ENCODE data around the gene MYOC. TPM values are rescaled to one million over a fixed set of nuclear protein-coding genes. Genes with fewer than 3 reads are reported as not detected.
"Not testable (repeated sequence)": the region's sequence is repeated elsewhere in the genome, so short reads cannot be mapped to it uniquely, and the experiment has no call there.

Gene MYOC
- total and polyA plus RNA-seq, 2 experiments from 2014 or later, result not detected

- no peak for DNase-seq (ENCODE audit: low spot score)
- no peaks in the 10 kb centered on the region for H3K4me1 ChIP-seq (ENCODE audit: insufficient read depth)
- no peaks in the 10 kb centered on the region for H3K79me2 ChIP-seq
- TF ChIP-seq CTCF (IDR thresholded peaks at IDR 0.05; ENCODE audit: poor library complexity), result no peak
- no peak for TF ChIP-seq EZH2phosphoT487 (IDR thresholded peaks at IDR 0.05; ENCODE audit: low read depth, severe bottlenecking, unreplicated experiment)
- TF ChIP-seq EZH2 (IDR thresholded peaks at IDR 0.05; ENCODE audit: borderline replicate concordance), result no peak
- H3K27ac ChIP-seq, result no peak overlapping the region
- no peak overlapping the region for H2AFZ ChIP-seq
- no peak overlapping the region for H3K4me3 ChIP-seq
- no peak overlapping the region for H3K4me2 ChIP-seq
- H3K36me3 ChIP-seq (replicated peaks; ENCODE audit: insufficient read depth, low read depth), result no peaks in the 10 kb centered on the region
- no peaks in the 10 kb centered on the region for H3K9me3 ChIP-seq (ENCODE audit: low read depth)
- H4K20me1 ChIP-seq (ENCODE audit: insufficient read depth, poor library complexity, severe bottlenecking), result no peaks in the 10 kb centered on the region
- no peaks in the 10 kb centered on the region for H3K27me3 ChIP-seq
- WGBS (ENCODE audit: low lambda C conversion rate, missing lambda C conversion rate), result 78% methylated on average over 9 of the region's 9 CpGs
- no peaks in the 10 kb centered on the region for H3K9me2 ChIP-seq (replicated peaks; ENCODE audit: insufficient read depth)
Measured at GRCh38 chr1:171623651-171624331, 28.7 kb downstream of the MYOC start.

GRCh38 chr1:171622152-171622462 is 30.4 kb downstream of the MYOC start, which contains the start of gene MYOCOS:
TSS of gene MYOCOS (plus strand) at chr1:171622243. CDS start at chr1:171623884, 1,641 bp downstream.
- no peaks in the 10 kb centered on the region for H3K9me3 ChIP-seq (ENCODE audit: low read depth)

GRCh38 chr1:171616586-171616985 is 35.9 kb downstream of the MYOC start:
- TF ChIP-seq CTCF (IDR thresholded peaks at IDR 0.05; ENCODE audit: poor library complexity) (no peak), EZH2phosphoT487 (IDR thresholded peaks at IDR 0.05; ENCODE audit: low read depth, severe bottlenecking, unreplicated experiment) (no peak), EZH2 (IDR thresholded peaks at IDR 0.05; ENCODE audit: borderline replicate concordance) (no peak)
- Histone ChIP-seq H3K9me3 (ENCODE audit: low read depth) (no peaks in the 10 kb centered on the region), H3K79me2 (no peaks in the 10 kb centered on the region), H3K4me1 (ENCODE audit: insufficient read depth) (no peaks in the 10 kb centered on the region), H3K27me3 (no peaks in the 10 kb centered on the region), H3K4me3 (no peak overlapping the region), H3K4me2 (no peak overlapping the region), H3K36me3 (replicated peaks; ENCODE audit: insufficient read depth, low read depth) (no peaks in the 10 kb centered on the region), H2AFZ (no peak overlapping the region), H4K20me1 (ENCODE audit: insufficient read depth, poor library complexity, severe bottlenecking) (no peaks in the 10 kb centered on the region), H3K9me2 (replicated peaks; ENCODE audit: insufficient read depth) (no peaks in the 10 kb centered on the region), H3K27ac (no peak overlapping the region)
- 90% methylated on average over 2 of the region's 2 CpGs for WGBS (ENCODE audit: low lambda C conversion rate, missing lambda C conversion rate)
- no peak for DNase-seq (ENCODE audit: low spot score)

More at GRCh38 chr1:171622152-171622462, 30.4 kb downstream of the MYOC start, which contains the start of gene MYOCOS:
- no peak for TF ChIP-seq EZH2 (IDR thresholded peaks at IDR 0.05; ENCODE audit: borderline replicate concordance)
- TF ChIP-seq EZH2phosphoT487 (IDR thresholded peaks at IDR 0.05; ENCODE audit: low read depth, severe bottlenecking, unreplicated experiment), result no peak
- TF ChIP-seq CTCF (IDR thresholded peaks at IDR 0.05; ENCODE audit: poor library complexity), result no peak
- Histone ChIP-seq H3K79me2 (no peaks in the 10 kb centered on the region), H3K27me3 (no peaks in the 10 kb centered on the region), H4K20me1 (ENCODE audit: insufficient read depth, poor library complexity, severe bottlenecking) (no peaks in the 10 kb centered on the region), H2AFZ (no peak within 1 kb of the TSS), H3K4me1 (ENCODE audit: insufficient read depth) (no peaks in the 10 kb centered on the region), H3K9me2 (replicated peaks; ENCODE audit: insufficient read depth) (no peaks in the 10 kb centered on the region), H3K27ac (no peak within 1 kb of the TSS), H3K4me3 (no peak within 1 kb of the TSS), H3K4me2 (no peak within 1 kb of the TSS), H3K36me3 (replicated peaks; ENCODE audit: insufficient read depth, low read depth) (no peaks in the 10 kb centered on the region)
- DNase-seq (ENCODE audit: low spot score), result no peak
- WGBS (ENCODE audit: low lambda C conversion rate, missing lambda C conversion rate), result 75% methylated on average over 7 of the region's 7 CpGs

GRCh38 chr1:171615122-171615906 is 37.2 kb downstream of the MYOC start:
- not testable (repeated sequence) for DNase-seq (ENCODE audit: low spot score); H4K20me1 ChIP-seq (ENCODE audit: insufficient read depth, poor library complexity, severe bottlenecking); H3K4me1 ChIP-seq (ENCODE audit: insufficient read depth); H3K36me3 ChIP-seq (replicated peaks; ENCODE audit: insufficient read depth, low read depth); H3K4me2 ChIP-seq; H2AFZ ChIP-seq; H3K27ac ChIP-seq; H3K27me3 ChIP-seq; H3K79me2 ChIP-seq; H3K9me2 ChIP-seq (replicated peaks; ENCODE audit: insufficient read depth); H3K9me3 ChIP-seq (ENCODE audit: low read depth); H3K4me3 ChIP-seq
- WGBS (ENCODE audit: low lambda C conversion rate, missing lambda C conversion rate), result 76% methylated on average over 14 of the region's 14 CpGs
